GM13977 (cell line): ENCODE results near the gene LNPEP.
"Not testable (repeated sequence)": the region's sequence is repeated elsewhere in the genome, so short reads cannot be mapped to it uniquely, and the experiment has no call there.

Source experiments
- DNase-seq: peaks from one replicate; pipeline ENCODE4 v3.0.0; 2012; ENCODE audit warnings: low spot score
- CTCF ChIP-seq: IDR thresholded peaks from 2 replicates; pipeline ENCODE4 v1.5.1; 2012; ENCODE audit warnings: mild to moderate bottlenecking, control low read depth; ENCODE audit not compliant: insufficient read depth; ENCODE audit errors: extremely low read depth, missing control alignments
- in situ Hi-C: fragments of 300-500 bp; cut with MboI; formaldehyde crosslinking; loops from one replicate; pipeline ENCODE4 v1.12.0; 2022; ENCODE audit warnings: low sequenced_read_pairs, low pct_unique_long_range_greater_than_20kb, mixed read lengths, inconsistent platforms; ENCODE audit not compliant: unreplicated experiment

The LNPEP gene

DNA sequence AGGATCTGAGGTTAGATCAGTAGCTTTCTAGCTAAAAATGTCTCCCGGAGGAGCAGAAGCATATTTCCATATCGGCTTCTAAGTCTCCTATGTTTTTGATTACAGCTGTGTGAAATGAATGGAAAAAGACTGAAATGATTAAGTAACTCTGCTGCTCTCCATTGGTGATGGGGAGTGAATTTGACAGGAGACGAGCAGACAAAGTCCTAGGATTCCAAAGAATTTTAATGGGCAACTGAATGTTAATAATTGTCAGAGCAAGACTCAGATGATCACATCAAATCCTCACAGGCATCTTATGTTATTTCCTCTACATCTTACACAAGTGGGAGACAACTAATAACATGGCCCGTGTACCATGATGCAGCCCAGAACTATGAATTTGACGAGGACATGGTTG is 139.8 kb downstream of the LNPEP start:
- TF ChIP-seq CTCF: no peak
- no peak for DNase-seq
- in situ Hi-C loops: no loop called here

DNA sequence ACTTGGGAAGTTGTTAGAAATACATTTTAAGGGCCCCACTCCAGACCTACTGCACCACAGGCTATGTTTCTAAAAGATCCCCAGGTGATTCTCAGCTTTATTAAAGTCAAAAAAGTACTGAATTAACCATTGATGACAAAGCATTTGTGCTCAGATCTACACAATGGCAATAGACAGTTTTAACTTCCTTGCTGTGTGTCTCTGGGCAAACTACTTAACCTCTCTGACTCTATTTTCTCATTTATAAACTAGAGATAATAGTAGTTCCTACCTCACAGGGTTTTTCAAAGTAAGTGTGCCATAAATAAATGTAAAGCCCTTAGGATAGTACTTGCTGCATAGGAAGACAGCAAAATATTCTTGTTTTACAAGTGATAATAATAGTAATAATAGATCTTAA is 140.2 kb downstream of the LNPEP start:
- in situ Hi-C loops: no loop called here
- no peak for TF ChIP-seq CTCF
- DNase-seq: no peak

DNA sequence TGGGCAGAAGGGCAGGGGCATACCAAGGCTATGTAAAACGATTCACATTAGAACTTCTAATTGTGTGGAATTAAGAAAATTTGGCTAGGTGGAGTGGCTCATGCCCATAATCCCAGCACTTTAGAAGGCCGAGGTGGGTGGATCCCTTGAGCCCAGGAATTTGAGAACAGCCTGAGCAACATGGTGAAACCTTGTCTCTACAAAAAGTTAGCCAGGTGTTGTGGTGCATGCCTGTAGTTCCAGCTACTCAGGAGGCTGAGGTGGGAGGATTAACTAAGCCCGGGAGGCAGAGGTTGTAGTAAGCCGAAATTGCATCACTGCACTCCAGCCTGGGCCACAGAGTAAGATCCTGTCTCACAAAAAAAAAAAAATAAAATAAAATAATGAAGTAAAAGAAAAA is 141.4 kb downstream of the LNPEP start:
- in situ Hi-C loops: no loop called here
- TF ChIP-seq CTCF: no peak
- DNase-seq: no peak

- DNase-seq: no peak
- in situ Hi-C loops: no loop called here
- TF ChIP-seq CTCF: no peak
Observed at GRCh38 chr5:97078958-97079743, 143.3 kb downstream of the LNPEP start.

DNA sequence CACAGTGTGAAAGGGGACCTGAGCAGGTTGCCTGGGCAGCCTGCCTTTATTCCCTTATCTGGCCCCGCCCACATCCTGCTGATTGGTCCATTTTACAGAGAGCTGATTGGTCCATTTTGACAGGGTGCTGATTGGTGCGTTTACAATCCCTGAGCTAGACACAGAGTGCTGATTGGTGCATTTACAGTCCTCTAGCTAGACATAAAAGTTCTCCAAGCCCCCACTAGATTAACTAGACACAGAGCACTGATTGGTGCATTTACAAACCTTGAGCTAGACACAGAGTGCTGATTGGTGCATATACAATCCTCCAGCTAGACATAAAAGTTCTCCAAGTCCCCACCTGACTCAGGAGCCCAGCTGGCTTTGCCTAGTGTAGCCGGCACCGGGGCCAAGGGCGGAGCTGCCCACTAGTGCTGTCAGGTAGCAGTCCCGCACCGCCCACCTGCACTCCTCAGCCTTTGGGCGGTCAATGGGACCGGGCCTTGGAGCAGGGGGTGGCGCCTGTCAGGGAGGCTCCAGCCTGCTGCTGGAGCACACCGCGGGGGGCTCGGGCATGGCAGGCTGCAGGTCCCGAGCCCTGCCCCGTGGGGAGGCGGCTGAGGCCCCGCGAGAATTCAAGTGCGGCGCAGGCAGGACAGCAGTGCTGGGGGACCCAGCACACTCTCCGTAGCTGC is 149.0 kb downstream of the LNPEP start:
- DNase-seq, in situ Hi-C loops: not testable (repeated sequence)

DNA sequence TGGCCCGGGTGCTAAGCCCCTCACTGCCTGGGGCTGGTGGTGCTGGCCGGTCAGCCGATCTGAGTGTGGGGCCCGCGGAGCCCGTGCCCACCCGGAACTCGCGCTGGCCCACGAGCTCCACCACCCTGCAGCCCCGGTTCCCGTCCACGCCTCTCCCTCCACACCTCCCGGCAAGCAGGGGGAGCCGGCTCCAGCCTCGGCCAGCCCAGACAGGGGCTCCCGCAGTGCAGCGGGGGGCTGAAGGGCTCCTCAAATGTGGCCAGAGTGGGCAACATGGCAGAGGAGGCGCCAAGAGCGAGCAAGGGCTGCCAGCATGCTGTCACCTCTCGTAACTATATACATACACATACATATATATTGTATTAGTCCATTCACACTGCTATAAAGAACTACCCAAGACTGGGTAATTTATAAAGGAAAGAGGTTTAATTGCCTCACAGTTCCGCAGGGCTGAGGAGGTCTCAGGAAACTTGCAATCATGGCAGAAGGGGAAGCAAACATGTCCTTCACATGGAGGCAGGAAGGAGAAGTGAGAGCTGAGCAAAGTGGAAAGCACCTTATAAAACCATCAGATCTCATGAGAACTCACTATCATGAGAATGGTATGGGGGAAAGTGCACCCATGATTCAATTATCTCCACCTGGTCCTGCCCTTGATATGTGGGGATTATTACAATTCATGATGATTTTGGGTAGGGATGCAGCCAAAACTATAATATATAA is 149.7 kb downstream of the LNPEP start:
- DNase-seq: no peak
- in situ Hi-C loops: no loop called here
- no peak for TF ChIP-seq CTCF
